Mucosa of descending colon (tissue), 3 donors: ENCODE measurements around the gene PRAMEF8. TPM values are rescaled to one million over a fixed set of nuclear protein-coding genes. Genes with fewer than 3 reads are reported as not detected.
A peak's percentile ranks its signal among the peaks of the same experiment; 100 is the strongest.
"Not testable (repeated sequence)": the region's sequence is repeated elsewhere in the genome, so short reads cannot be mapped to it uniquely, and the experiment has no call there.

Source experiments
- ATAC-seq: fragments of 200-7000 bp; cut with Tn5 transposase; one replicate; pipeline ENCODE4 v1.9.1; 2020; ENCODE audit warnings: mild to moderate bottlenecking, moderate library complexity
- DNase-seq, 3 donors: peaks; one replicate each; pipeline ENCODE4 v3.0.0-alpha.2; 2020
- H3K36me3 ChIP-seq: fragments of 200-600 bp; one replicate; pipeline ENCODE4 v1.8.0; 2021; ENCODE audit warnings: low read depth, mild to moderate bottlenecking
- H3K4me1 ChIP-seq: fragments of 200-600 bp; one replicate; pipeline ENCODE4 v1.8.0; 2021; ENCODE audit warnings: low read depth, mild to moderate bottlenecking
- H3K4me3 ChIP-seq: fragments of 200-600 bp; one replicate; pipeline ENCODE4 v1.8.0; 2021; ENCODE audit warnings: mild to moderate bottlenecking
- H3K9me3 ChIP-seq: fragments of 200-600 bp; one replicate; pipeline ENCODE4 v1.8.0; 2021; ENCODE audit warnings: mild to moderate bottlenecking
- intact Hi-C, 2 donors: fragments of 100-400 bp; cut with DNase I in 1 of 2; cut with micrococcal nuclease in 1 of 2; formaldehyde crosslinking; loops; one replicate each; pipeline versions ENCODE4 v1.11.0 to v1.11.1; 2022; cut with DNase I, micrococcal nuclease
- long read RNA-seq, 2 donors: library from polyadenylated mRNA; unstranded; transcript quantifications; one replicate each; pipeline ENCODE4 v2.0.0, GENCODE V29; 2019 to 2021
- total RNA-seq, 3 donors: library from RNA; stranded (reverse); fragmentation: NEBNext Ultra II Directional in 2 of 3; extraction: Animal tissue kit (Norgen Biotek cat#: 25700) in 2 of 3; gene quantifications; one replicate each; pipeline versions ENCODE4 v1.2.1 to v1.2.4, GENCODE V29; 2021 to 2023
- donor health status: DM: no; HTN: no; CAD: no; lungs with moderate emphysema.
- donor health status: DM: no; HTN: no; CAD: no.
- donor health status: DM: no; HTN: yes; CAD: no.

PRAMEF8 gene
- not detected for total RNA-seq
- long read RNA-seq, donor 1: 0 reads
- long read RNA-seq, donor 2: 0 reads

- ATAC-seq, H3K9me3 ChIP-seq, H3K4me1 ChIP-seq, H3K36me3 ChIP-seq, DNase-seq, H3K4me3 ChIP-seq, intact Hi-C loops: not testable (repeated sequence)
Measured at GRCh38 chr1:13285037-13285436, at the start of gene PRAMEF8. TSS of gene PRAMEF8 (minus strand) at chr1:13285137. CDS start at chr1:13284091, 1,046 bp downstream.

- H3K36me3 ChIP-seq, H3K4me1 ChIP-seq, ATAC-seq, intact Hi-C loops, H3K4me3 ChIP-seq, H3K9me3 ChIP-seq, DNase-seq: not testable (repeated sequence)
Measured at GRCh38 chr1:13315281-13315680, 30.3 kb upstream of the PRAMEF8 start, which contains the start of gene PRAMEF15. TSS of gene PRAMEF15 (plus strand) at chr1:13315581. CDS start at chr1:13318408, 2,827 bp downstream.

GRCh38 chr1:13303239-13303638 lies 18.3 kb upstream of the PRAMEF8 start, which contains the start of gene PRAMEF33:
TSS of gene PRAMEF33 (plus strand) at chr1:13303539. CDS start at chr1:13305955, 2,416 bp downstream.
- H3K36me3 ChIP-seq, H3K4me3 ChIP-seq, H3K4me1 ChIP-seq, ATAC-seq, DNase-seq, intact Hi-C loops, H3K9me3 ChIP-seq: not testable (repeated sequence)

GRCh38 chr1:13302197-13302596 lies 17.3 kb upstream of the PRAMEF8 start:
- DNase-seq, H3K4me3 ChIP-seq, intact Hi-C loops, H3K4me1 ChIP-seq, H3K36me3 ChIP-seq, H3K9me3 ChIP-seq, ATAC-seq: not testable (repeated sequence)

- H3K9me3 ChIP-seq, intact Hi-C loops, H3K36me3 ChIP-seq, ATAC-seq, H3K4me1 ChIP-seq, DNase-seq, H3K4me3 ChIP-seq: not testable (repeated sequence)
Measured at GRCh38 chr1:13298699-13299098, 13.8 kb upstream of the PRAMEF8 start.

GRCh38 chr1:13297216-13297931 lies 12.4 kb upstream of the PRAMEF8 start:
- intact Hi-C loops, DNase-seq, H3K4me1 ChIP-seq, H3K36me3 ChIP-seq, H3K9me3 ChIP-seq, ATAC-seq, H3K4me3 ChIP-seq: not testable (repeated sequence)

- ATAC-seq, intact Hi-C loops, H3K36me3 ChIP-seq: not testable (repeated sequence)
Measured at GRCh38 chr1:13289030-13289429, 4.1 kb upstream of the PRAMEF8 start.

GRCh38 chr1:13279617-13280016 lies 5.3 kb downstream of the PRAMEF8 start:
- DNase-seq, H3K4me1 ChIP-seq, intact Hi-C loops, H3K9me3 ChIP-seq, H3K36me3 ChIP-seq, H3K4me3 ChIP-seq, ATAC-seq: not testable (repeated sequence)

More at GRCh38 chr1:13289030-13289429, 4.1 kb upstream of the PRAMEF8 start:
- H3K4me3 ChIP-seq, DNase-seq, H3K9me3 ChIP-seq, H3K4me1 ChIP-seq: not testable (repeated sequence)

- ATAC-seq: peak; percentile 43
Measured at GRCh38 chr1:13277016-13277415, 7.9 kb downstream of the PRAMEF8 start.

GRCh38 chr1:13265124-13265523 lies 19.8 kb downstream of the PRAMEF8 start:
- intact Hi-C loops, ATAC-seq: not testable (repeated sequence)

More at GRCh38 chr1:13277016-13277415, 7.9 kb downstream of the PRAMEF8 start:
- intact Hi-C loops, H3K4me1 ChIP-seq, H3K36me3 ChIP-seq, H3K4me3 ChIP-seq, H3K9me3 ChIP-seq, DNase-seq: not testable (repeated sequence)

GRCh38 chr1:13253898-13254297 lies 31.0 kb downstream of the PRAMEF8 start, which contains the start of gene PRAMEF5:
TSS of gene PRAMEF5 (plus strand) at chr1:13254198. CDS start at chr1:13259269, 5,071 bp downstream.
- H3K4me3 ChIP-seq, ATAC-seq, H3K4me1 ChIP-seq, H3K9me3 ChIP-seq, intact Hi-C loops, DNase-seq, H3K36me3 ChIP-seq: not testable (repeated sequence)

More at GRCh38 chr1:13265124-13265523, 19.8 kb downstream of the PRAMEF8 start:
- not testable (repeated sequence) for DNase-seq, H3K4me3 ChIP-seq, H3K4me1 ChIP-seq, H3K9me3 ChIP-seq, H3K36me3 ChIP-seq

GRCh38 chr1:13247122-13247521 lies 37.8 kb downstream of the PRAMEF8 start:
- ATAC-seq, H3K9me3 ChIP-seq, H3K36me3 ChIP-seq, H3K4me3 ChIP-seq, DNase-seq, intact Hi-C loops, H3K4me1 ChIP-seq: not testable (repeated sequence)

- intact Hi-C loops: not testable (repeated sequence)
Measured at GRCh38 chr1:13246554-13246871, 38.4 kb downstream of the PRAMEF8 start.

GRCh38 chr1:13245841-13246553 lies 38.9 kb downstream of the PRAMEF8 start:
- H3K9me3 ChIP-seq, H3K4me3 ChIP-seq, intact Hi-C loops, H3K36me3 ChIP-seq, ATAC-seq, H3K4me1 ChIP-seq, DNase-seq: not testable (repeated sequence)

More at GRCh38 chr1:13246554-13246871, 38.4 kb downstream of the PRAMEF8 start:
- H3K36me3 ChIP-seq, H3K4me3 ChIP-seq, ATAC-seq, H3K9me3 ChIP-seq, H3K4me1 ChIP-seq, DNase-seq: not testable (repeated sequence)
